HG03521 (cell line): ENCODE measurements around the gene SIDT2.
"Not testable (repeated sequence)": the region's sequence is repeated elsewhere in the genome, so short reads cannot be mapped to it uniquely, and the experiment has no call there.

Experiments used
- ATAC-seq: cut with Tn5 transposase; IDR thresholded peaks from one replicate; pipeline ENCODE4 v1.9.1; 2021; ENCODE audit warnings: mild to moderate bottlenecking, moderate library complexity; ENCODE audit not compliant: unreplicated experiment

SIDT2 gene

GRCh38 chr11:117171404-117172061 is 7.0 kb upstream of the SIDT2 start:
- no peak for ATAC-seq

- no peak for ATAC-seq
These were observed 5.7 kb upstream of the SIDT2 start for GRCh38 chr11:117172724-117173421.

GRCh38 chr11:117175104-117175503 is 3.4 kb upstream of the SIDT2 start:
- no peak for ATAC-seq

GRCh38 chr11:117175781-117176180 is 2.8 kb upstream of the SIDT2 start:
- no peak for ATAC-seq

- ATAC-seq = no peak
These were observed 2.4 kb upstream of the SIDT2 start for GRCh38 chr11:117176186-117176585.

- no peak for ATAC-seq
These were observed 871 bp upstream of the SIDT2 start for GRCh38 chr11:117177534-117178209.

GRCh38 chr11:117179048-117179999 is 781 bp downstream of the SIDT2 start:
- peak; percentile 34 for ATAC-seq

- ATAC-seq = no peak
These were observed 1.5 kb downstream of the SIDT2 start for GRCh38 chr11:117180020-117180419.

- no peak for ATAC-seq
These were observed 2.4 kb downstream of the SIDT2 start for GRCh38 chr11:117180661-117181585.

- ATAC-seq = no peak
These were observed 3.3 kb downstream of the SIDT2 start for GRCh38 chr11:117181586-117182550.

GRCh38 chr11:117182551-117182935 is 4.0 kb downstream of the SIDT2 start:
- ATAC-seq = no peak

GRCh38 chr11:117183178-117183577 is 4.6 kb downstream of the SIDT2 start:
- not testable (repeated sequence) for ATAC-seq

GRCh38 chr11:117183724-117184349 is 5.3 kb downstream of the SIDT2 start:
- ATAC-seq = no peak

- no peak for ATAC-seq
These were observed 7.3 kb downstream of the SIDT2 start for GRCh38 chr11:117185736-117186430.

- ATAC-seq = no peak
These were observed 7.9 kb downstream of the SIDT2 start for GRCh38 chr11:117186431-117186761.

GRCh38 chr11:117187007-117187406 is 8.5 kb downstream of the SIDT2 start:
- ATAC-seq = no peak

GRCh38 chr11:117187428-117187798 is 8.9 kb downstream of the SIDT2 start:
- no peak for ATAC-seq
